Bone marrow (tissue), 2 donors: ENCODE data around the gene ISLR.

Experiments
- DNase-seq, 2 donors: peaks; one replicate each; lab custom pipeline; 2025; lab: John Stamatoyannopoulos, UW

ISLR gene

GRCh38 chr15:74213858-74214284, 40.4 kb downstream of the ISLR start:
- no peak for DNase-seq

GRCh38 chr15:74214324-74215021, 41.0 kb downstream of the ISLR start:
- DNase-seq, result no peak

GRCh38 chr15:74215958-74216357, 42.4 kb downstream of the ISLR start:
- no peak for DNase-seq

GRCh38 chr15:74216949-74217348, 43.4 kb downstream of the ISLR start:
- DNase-seq, result no peak

GRCh38 chr15:74217907-74218885, 44.7 kb downstream of the ISLR start:
- no peak for DNase-seq

- DNase-seq, result no peak
Measured at GRCh38 chr15:74220475-74221248, 47.2 kb downstream of the ISLR start.

- no peak for DNase-seq
Measured at GRCh38 chr15:74221399-74222239, 48.1 kb downstream of the ISLR start.

- no peak for DNase-seq
Measured at GRCh38 chr15:74222240-74223119, 49.0 kb downstream of the ISLR start.

- no peak for DNase-seq
Measured at GRCh38 chr15:74225928-74226327, 52.4 kb downstream of the ISLR start.
